IMR-90 (cell line): ENCODE data around the gene CDH22. TPM values are rescaled to one million over a fixed set of nuclear protein-coding genes. Genes with fewer than 3 reads are reported as not detected.

Experiments
- ATAC-seq: fragments of 200-7000 bp; cut with Tn5 transposase; 2 replicates; pipeline ENCODE4 v1.9.1; 2020; ENCODE audit warnings: low read depth, mild to moderate bottlenecking, moderate library complexity
- BruUV-seq: library from RNA; stranded (reverse); fragments of 400-500 nt; replicated peaks from 2 replicates; lab custom pipeline; 2021; lab: Mats Ljungman, UMichigan
- CTCF ChIA-PET: fragments of 300-600 bp; formaldehyde crosslinking; extraction: SDS; loops from one replicate; lab custom pipeline; 2021; ENCODE audit warnings: antibody characterized with exemption; lab: Yijun Ruan, JAX
- POLR2A ChIA-PET: fragments of 300-600 bp; sonication (Branson Sonifier 250); formaldehyde crosslinking; loops from one replicate; lab custom pipeline; 2022; ENCODE audit warnings: antibody characterized with exemption; ENCODE audit not compliant: unreplicated experiment; lab: Charles Lee
- DNase-seq: peaks from one replicate; pipeline ENCODE4 v3.0.0; 2013
- H2AFZ ChIP-seq: replicated peaks from 2 replicates; pipeline ENCODE3; 2013; ENCODE audit warnings: low read length, mild to moderate bottlenecking; ENCODE audit not compliant: poor library complexity
- H2AK5ac ChIP-seq: 2 replicates; pipeline ENCODE4 v1.6.1; 2013; ENCODE audit warnings: low read depth, low read length, inconsistent platforms
- H2AK9ac ChIP-seq: replicated peaks from 2 replicates; pipeline ENCODE3; 2013; ENCODE audit warnings: mild to moderate bottlenecking, low read depth, low read length, moderate library complexity; ENCODE audit not compliant: poor library complexity
- H2BK120ac ChIP-seq: 2 replicates; pipeline ENCODE4 v1.6.1; 2013; ENCODE audit warnings: low read depth, low read length, inconsistent platforms
- H2BK15ac ChIP-seq: 3 replicates; pipeline ENCODE4 v1.6.1; 2013; ENCODE audit warnings: low read depth, low read length, inconsistent platforms
- H2BK20ac ChIP-seq: 2 replicates; pipeline ENCODE4 v1.6.1; 2013; ENCODE audit warnings: low read depth, mild to moderate bottlenecking, inconsistent platforms, low read length, moderate library complexity
- H2BK5ac ChIP-seq: 2 replicates; pipeline ENCODE4 v1.6.1; 2013; ENCODE audit warnings: mild to moderate bottlenecking, low read depth, low read length, inconsistent platforms; ENCODE audit not compliant: poor library complexity, severe bottlenecking
- H3K14ac ChIP-seq: replicated peaks from 2 replicates; pipeline ENCODE4 v1.6.1; 2013; ENCODE audit warnings: low read depth, low read length, inconsistent platforms
- H3K18ac ChIP-seq: 2 replicates; pipeline ENCODE4 v1.6.1; 2013; ENCODE audit warnings: low read depth, low read length, control low read depth
- H3K23ac ChIP-seq: 2 replicates; pipeline ENCODE4 v1.6.1; 2013; ENCODE audit warnings: low read depth, low read length, inconsistent platforms
- H3K27ac ChIP-seq: 2 replicates; pipeline ENCODE4 v1.5.1; 2013; ENCODE audit warnings: mild to moderate bottlenecking, control low read depth, low read length; ENCODE audit not compliant: insufficient read depth
- H3K27me3 ChIP-seq: 2 replicates; pipeline ENCODE4 v1.6.1; 2013; ENCODE audit warnings: low read length; ENCODE audit not compliant: control insufficient read depth, insufficient read depth
- H3K36me3 ChIP-seq: 2 replicates; pipeline ENCODE4 v1.6.1; 2013; ENCODE audit warnings: low read length, mixed read lengths; ENCODE audit not compliant: control insufficient read depth, insufficient read depth
- H3K4ac ChIP-seq: 2 replicates; pipeline ENCODE4 v1.6.1; 2013; ENCODE audit warnings: low read depth, low read length, inconsistent platforms
- H3K4me1 ChIP-seq: 2 replicates; pipeline ENCODE4 v1.6.1; 2013; ENCODE audit warnings: low read length, mixed read lengths; ENCODE audit not compliant: control insufficient read depth, insufficient read depth
- H3K4me2 ChIP-seq: 2 replicates; pipeline ENCODE4 v1.6.1; 2013; ENCODE audit warnings: low read depth, mild to moderate bottlenecking, control low read depth, low read length, moderate library complexity
- H3K4me3 ChIP-seq: 2 replicates; pipeline ENCODE4 v1.5.1; 2013; ENCODE audit warnings: low read depth, mild to moderate bottlenecking, control low read depth, low read length, moderate library complexity; ENCODE audit not compliant: insufficient read depth
- H3K56ac ChIP-seq: 2 replicates; pipeline ENCODE4 v1.6.1; 2013; ENCODE audit warnings: low read length, inconsistent platforms; ENCODE audit not compliant: insufficient read depth; ENCODE audit errors: extremely low read depth
- H3K79me1 ChIP-seq, 2 experiments: 2 replicates each; pipeline ENCODE4 v1.6.1; 2013; ENCODE audit warnings: low read length in 2 of 2, inconsistent platforms in 1 of 2, low read depth in 1 of 2
- H3K9ac ChIP-seq: 2 replicates; pipeline ENCODE4 v1.6.1; 2013; ENCODE audit warnings: low read depth, low read length, control low read depth
- H3K9me1 ChIP-seq: 2 replicates; pipeline ENCODE4 v1.6.1; 2013; ENCODE audit warnings: low read length, inconsistent platforms; ENCODE audit not compliant: insufficient read depth
- H3K9me3 ChIP-seq: 2 replicates; pipeline ENCODE4 v1.6.1; 2013; ENCODE audit warnings: low read length; ENCODE audit not compliant: control insufficient read depth, insufficient read depth
- H4K20me1 ChIP-seq: 2 replicates; pipeline ENCODE4 v1.6.1; 2013; ENCODE audit warnings: low read length, inconsistent platforms; ENCODE audit not compliant: insufficient read depth
- H4K5ac ChIP-seq: 2 replicates; pipeline ENCODE4 v1.6.1; 2013; ENCODE audit warnings: mild to moderate bottlenecking, low read depth, low read length, control low read depth
- H4K8ac ChIP-seq, 2 experiments: 2 replicates each; pipeline ENCODE4 v1.6.1; 2013; ENCODE audit warnings: low read depth in 2 of 2, low read length in 2 of 2, control low read depth in 1 of 2, inconsistent platforms in 1 of 2
- H4K91ac ChIP-seq: 2 replicates; pipeline ENCODE4 v1.6.1; 2013; ENCODE audit warnings: low read depth, low read length, inconsistent platforms; ENCODE audit not compliant: insufficient read depth
- BHLHE40 ChIP-seq: fragments of 150-350 bp; IDR thresholded peaks from 2 replicates; pipeline ENCODE4 v1.6.1; 2016; ENCODE audit warnings: mild to moderate bottlenecking, low read depth, low read length
- CEBPB ChIP-seq: IDR thresholded peaks from 2 replicates; pipeline ENCODE4 v1.6.1; 2012; ENCODE audit warnings: low read depth, low read length, improper control_type of control experiment
- CHD1 ChIP-seq: IDR thresholded peaks from 2 replicates; pipeline ENCODE4 v1.6.1; 2012; ENCODE audit warnings: low read depth, low read length, improper control_type of control experiment
- CTCF ChIP-seq: conservative IDR thresholded peaks from 2 replicates; pipeline ENCODE4 v1.5.1; 2012; ENCODE audit warnings: mild to moderate bottlenecking, low read depth, low read length, improper control_type of control experiment
- ELK1 ChIP-seq: fragments of 150-350 bp; IDR thresholded peaks from 2 replicates; pipeline ENCODE4 v1.6.1; 2016; ENCODE audit warnings: low read depth, mild to moderate bottlenecking, low read length, moderate library complexity, borderline replicate concordance
- FOS ChIP-seq: fragments of 150-350 bp; IDR thresholded peaks from 2 replicates; pipeline ENCODE4 v1.6.1; 2016; ENCODE audit warnings: low read depth, low read length
- MAFK ChIP-seq: IDR thresholded peaks from 2 replicates; pipeline ENCODE4 v1.6.1; 2012; ENCODE audit warnings: low read depth, low read length, improper control_type of control experiment
- MAZ ChIP-seq: IDR thresholded peaks from 2 replicates; pipeline ENCODE4 v1.6.1; 2012; ENCODE audit warnings: low read depth, mild to moderate bottlenecking, low read length, improper control_type of control experiment, moderate library complexity, borderline replicate concordance
- MXI1 ChIP-seq: IDR thresholded peaks from 2 replicates; pipeline ENCODE4 v1.6.1; 2012; ENCODE audit warnings: low read depth, mild to moderate bottlenecking, low read length, moderate library complexity, borderline replicate concordance
- NFE2L2 ChIP-seq: fragments of 150-350 bp; IDR thresholded peaks from 2 replicates; pipeline ENCODE4 v1.6.1; 2016; ENCODE audit warnings: low read depth, mild to moderate bottlenecking, low read length
- POLR2A ChIP-seq: IDR thresholded peaks from 2 replicates; pipeline ENCODE4 v1.6.1; 2012; ENCODE audit warnings: mild to moderate bottlenecking, low read depth, low read length
- RAD21 ChIP-seq: IDR thresholded peaks from 2 replicates; pipeline ENCODE4 v1.6.1; 2012; ENCODE audit warnings: low read length, improper control_type of control experiment
- RCOR1 ChIP-seq: IDR thresholded peaks from 2 replicates; pipeline ENCODE4 v1.6.1; 2012; ENCODE audit warnings: mild to moderate bottlenecking, low read length, improper control_type of control experiment; ENCODE audit not compliant: insufficient replicate concordance
- SMC3 ChIP-seq: fragments of 150-350 bp; IDR thresholded peaks from 2 replicates; pipeline ENCODE4 v1.6.1; 2016; ENCODE audit warnings: low read depth, mild to moderate bottlenecking, antibody characterized with exemption, low read length, moderate library complexity
- USF2 ChIP-seq: fragments of 150-350 bp; IDR thresholded peaks from 2 replicates; pipeline ENCODE4 v1.6.1; 2017; ENCODE audit warnings: mild to moderate bottlenecking, antibody characterized with exemption, low read length, low read depth
- WGBS, 2 experiments: methylation state at CpG; one replicate each; pipeline versions ENCODE4 v1.1.5 to v1.1.7; 2013; ENCODE audit warnings: missing lambda C conversion rate in 2 of 2; ENCODE audit not compliant: insufficient read length in 1 of 2; ENCODE audit errors: extremely low coverage in 2 of 2; 5-methylcytosine and 5-hydroxymethylcytosine counted together
- dilution Hi-C: fragments of 300-500 bp; cut with HindIII; formaldehyde crosslinking; loops from one replicate; pipeline ENCODE4 v1.14.3; 2018; ENCODE audit warnings: low sequenced_read_pairs; ENCODE audit not compliant: unreplicated experiment
- in situ Hi-C: fragments of 300-500 bp; cut with MboI; formaldehyde crosslinking; loops from 3 replicates; pipeline ENCODE4 v1.14.3; 2019; ENCODE audit warnings: low sequenced_read_pairs, inconsistent platforms, mixed read lengths
- intact Hi-C: fragments of 100-400 bp; cut with micrococcal nuclease; formaldehyde crosslinking; loops from 2 replicates; pipeline ENCODE4 v1.10.0; 2022
- polyA plus RNA-seq, 3 experiments: library from polyadenylated mRNA; depleted of rRNA; stranded (reverse); fragments of >200 nt; gene quantifications; 2 replicates each; pipeline ENCODE4 v1.2.3, GENCODE V29; 2012; ENCODE audit warnings: low replicate concordance in 1 of 3
- total RNA-seq: library from RNA; depleted of rRNA; stranded (reverse); fragments of >200 nt; gene quantifications from 2 replicates; pipeline ENCODE4 v1.2.3, GENCODE V29; 2012

Gene CDH22
- total and polyA plus RNA-seq, 2 of the 4 experiments (the other 2 are of a cell fraction), result not detected

- no peak overlapping the region for H3K4me2 ChIP-seq
- H2BK120ac ChIP-seq, result no peak overlapping the region
- no peaks in the 10 kb centered on the region for H3K36me3 ChIP-seq
- TF ChIP-seq CTCF, result peak; percentile 64
- TF ChIP-seq MXI1, result no peak
- no peak for TF ChIP-seq CEBPB
- TF ChIP-seq FOS, result no peak
- no peak for TF ChIP-seq USF2
- peak; percentile 58 for TF ChIP-seq RAD21
- TF ChIP-seq RCOR1, result no peak
- no peak for TF ChIP-seq MAFK
- TF ChIP-seq MAZ, result no peak
- no peak for TF ChIP-seq POLR2A
- TF ChIP-seq SMC3, result peak; percentile 51
- no peak for TF ChIP-seq CHD1
- no peak for TF ChIP-seq ELK1
- TF ChIP-seq NFE2L2, result no peak
- no peak for TF ChIP-seq BHLHE40
- no peak overlapping the region for H4K91ac ChIP-seq
- H3K27me3 ChIP-seq, result peaks cover 82% of the 10 kb centered on the region
- dilution Hi-C loops (no loop called here), in situ Hi-C loops (no loop called here), intact Hi-C loops (no loop called here)
- WGBS, 2 experiments, result 1% methylated on average over 43 of the region's 90 CpGs; no CpG with 5 or more reads in 1 of the 2 experiments
- no peak overlapping the region for H2BK15ac ChIP-seq
- peak overlapping the region; percentile 28 for H2AFZ ChIP-seq
- no peak overlapping the region for H2BK5ac ChIP-seq
- ChIA-PET CTCF (interaction anchor here (0.5 to 1.2 kb wide), 5 partner anchors 9 to 297 kb away, joined by 3 to 4 read pairs (median 3); no protein-coding TSS in a partner anchor), POLR2A (no interaction called here)
- DNase-seq (peak; percentile 20), ATAC-seq (peak; percentile 65)
- H3K23ac ChIP-seq, result no peak overlapping the region
- no peak overlapping the region for H3K18ac ChIP-seq
- no TSS peak for BruUV-seq
- H3K9ac ChIP-seq, result no peak overlapping the region
- no peak overlapping the region for H3K56ac ChIP-seq
- H2AK9ac ChIP-seq, result no peak overlapping the region
- no peak overlapping the region for H3K4me3 ChIP-seq
- H3K27ac ChIP-seq, result no peak overlapping the region
- H3K4ac ChIP-seq, result no peak overlapping the region
- H3K4me1 ChIP-seq, result no peaks in the 10 kb centered on the region
- no peak overlapping the region for H4K8ac ChIP-seq
- no peaks in the 10 kb centered on the region for H4K20me1 ChIP-seq
- no peaks in the 10 kb centered on the region for H3K9me3 ChIP-seq
- H4K5ac ChIP-seq, result no peak overlapping the region
- H3K14ac ChIP-seq, result no peak overlapping the region
- H3K9me1 ChIP-seq, result no peaks in the 10 kb centered on the region
- H2AK5ac ChIP-seq, result no peak overlapping the region
- no peaks in the 10 kb centered on the region for H3K79me1 ChIP-seq
- no peak overlapping the region for H2BK20ac ChIP-seq
Observed at GRCh38 chr20:46307139-46307998, 929 bp downstream of the CDH22 start.
